ENCODE measurements around the gene ITGAL. TPM values are rescaled to one million over a fixed set of nuclear protein-coding genes. Genes with fewer than 3 reads are reported as not detected.

Gene ITGAL
- total RNA-seq, 1 experiment from 2014 or later = not detected

GRCh38 chr16:30548416-30549253, 76.1 kb downstream of the ITGAL start:
- Histone ChIP-seq H3K4me2 (ENCODE audit: insufficient read depth, insufficient read length, low read length) (no peak overlapping the region), H2BK15ac (ENCODE audit: low read depth, low read length) (no peak overlapping the region), H4K91ac (ENCODE audit: insufficient read length, low read depth, low read length) (no peak overlapping the region), H3K27ac (ENCODE audit: insufficient read length, low read depth, low read length) (no peak overlapping the region), H3K23ac (ENCODE audit: insufficient read length, low read depth, low read length) (no peak overlapping the region), H3K23me2 (ENCODE audit: insufficient read length, low read depth, low read length, poor library complexity, severe bottlenecking) (no peaks in the 10 kb centered on the region), H3K14ac (ENCODE audit: insufficient read depth, low read length) (no peak overlapping the region), H2AFZ (ENCODE audit: low read length) (no peak overlapping the region), H2BK20ac (ENCODE audit: low read depth, low read length, poor library complexity, severe bottlenecking) (no peak overlapping the region), H3K18ac (ENCODE audit: insufficient read length, low read depth, low read length) (no peak overlapping the region), H4K8ac (replicated peaks; ENCODE audit: insufficient read length, low read depth, low read length) (no peak overlapping the region), H2AK5ac (ENCODE audit: insufficient read length, low read length) (no peak overlapping the region), H3K27me3 (ENCODE audit: insufficient read depth, low read length) (no peaks in the 10 kb centered on the region), H4K20me1 (ENCODE audit: control insufficient read depth, insufficient read depth, insufficient read length) (no peaks in the 10 kb centered on the region), H3K9me3 (ENCODE audit: control insufficient read depth, low read depth, low read length) (no peaks in the 10 kb centered on the region), H3K79me1 (ENCODE audit: insufficient read depth, low read depth, low read length, poor library complexity, severe bottlenecking) (no peaks in the 10 kb centered on the region), H3K9ac (ENCODE audit: extremely low read depth, insufficient read length, low read length) (no peak overlapping the region), H3T11ph (ENCODE audit: low read length) (no peak overlapping the region), H2BK5ac (ENCODE audit: insufficient read length, low read length) (no peak overlapping the region), H3K79me2 (ENCODE audit: insufficient read depth, low read length) (no peaks in the 10 kb centered on the region), H3K4me1 (ENCODE audit: insufficient read depth, low read length) (peaks cover 3% of the 10 kb centered on the region; the same call in 1 of the 2 replicates), H4K5ac (ENCODE audit: insufficient read length, low read depth, low read length) (no peak overlapping the region), H3K4ac (ENCODE audit: low read depth, low read length) (no peak overlapping the region), H2BK120ac (ENCODE audit: low read depth, low read length, poor library complexity, severe bottlenecking) (no peak overlapping the region), H2BK12ac (ENCODE audit: insufficient read length, low read depth, low read length) (no peak overlapping the region), H3K56ac (ENCODE audit: insufficient read length, low read depth, low read length) (no peak overlapping the region)
- Mint-ChIP-seq H3K27ac (peak overlapping the region in 2 of 3 experiments; percentile 45 to 58; a peak in 4 of 7 replicates), H3K36me3 (ENCODE audit: insufficient read depth in 1 of 3, low read depth in 3 of 3) (peaks cover 2 to 19% (median 14%) of the 10 kb centered on the region in 3 experiments), H3K27me3 (ENCODE audit: low read depth) (peaks cover 4% of the 10 kb centered on the region; the same call in 1 of the 2 replicates), H3K9me3 (peaks cover 0 to 10% of the 10 kb centered on the region in 2 experiments; a peak in 1 of 5 replicates), H3K4me1 (peaks cover 25 to 33% of the 10 kb centered on the region in 2 experiments), H3K4me3 (no peak overlapping the region; a peak in 1 of 5 replicates)
- no CpG with 5 or more reads among the region's 8 CpGs for WGBS (ENCODE audit: extremely low coverage, insufficient read length, low lambda C conversion rate)
- TF ChIP-seq, protein P1, sequence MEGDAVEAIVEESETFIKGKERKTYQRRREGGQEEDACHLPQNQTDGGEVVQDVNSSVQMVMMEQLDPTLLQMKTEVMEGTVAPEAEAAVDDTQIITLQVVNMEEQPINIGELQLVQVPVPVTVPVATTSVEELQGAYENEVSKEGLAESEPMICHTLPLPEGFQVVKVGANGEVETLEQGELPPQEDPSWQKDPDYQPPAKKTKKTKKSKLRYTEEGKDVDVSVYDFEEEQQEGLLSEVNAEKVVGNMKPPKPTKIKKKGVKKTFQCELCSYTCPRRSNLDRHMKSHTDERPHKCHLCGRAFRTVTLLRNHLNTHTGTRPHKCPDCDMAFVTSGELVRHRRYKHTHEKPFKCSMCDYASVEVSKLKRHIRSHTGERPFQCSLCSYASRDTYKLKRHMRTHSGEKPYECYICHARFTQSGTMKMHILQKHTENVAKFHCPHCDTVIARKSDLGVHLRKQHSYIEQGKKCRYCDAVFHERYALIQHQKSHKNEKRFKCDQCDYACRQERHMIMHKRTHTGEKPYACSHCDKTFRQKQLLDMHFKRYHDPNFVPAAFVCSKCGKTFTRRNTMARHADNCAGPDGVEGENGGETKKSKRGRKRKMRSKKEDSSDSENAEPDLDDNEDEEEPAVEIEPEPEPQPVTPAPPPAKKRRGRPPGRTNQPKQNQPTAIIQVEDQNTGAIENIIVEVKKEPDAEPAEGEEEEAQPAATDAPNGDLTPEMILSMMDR (conservative IDR thresholded peaks at IDR 0.05) = no peak
- DNase-seq = no peak

Data from H9 (cell line).